ENCODE measurements around the gene SYT9.

The SYT9 gene

DNA sequence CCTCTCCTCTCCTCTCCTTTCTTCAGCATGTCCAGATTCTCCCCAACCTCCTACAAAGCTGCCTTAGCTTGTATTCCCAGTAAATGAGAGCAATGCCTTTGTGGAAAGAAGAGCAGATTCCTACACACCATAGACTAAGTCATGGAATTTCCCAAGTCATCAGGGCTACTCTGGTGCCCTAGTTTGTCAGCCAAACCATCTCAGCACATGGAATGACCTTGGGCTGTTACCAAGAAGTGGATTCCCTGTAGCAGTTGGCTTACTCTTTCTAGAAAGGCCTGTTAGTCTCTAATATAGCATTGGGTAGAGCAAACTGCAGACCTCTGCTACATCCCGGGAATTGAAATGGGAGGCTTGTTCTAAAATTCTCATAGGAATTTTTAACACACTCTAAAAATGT is 124.7 kb downstream of the SYT9 start:
- Histone ChIP-seq H3K27me3 (ENCODE audit: control insufficient read depth, insufficient read depth, low read length, poor library complexity, severe bottlenecking) (no peaks in the 10 kb centered on the region), H3K4me1 (ENCODE audit: control insufficient read depth, insufficient read depth, low read length) (no peaks in the 10 kb centered on the region), H3K27ac (ENCODE audit: insufficient read depth, low read depth, low read length, poor library complexity, severe bottlenecking) (no peak overlapping the region), H3K4me3 (ENCODE audit: insufficient read depth, low read depth, low read length) (no peak overlapping the region), H3K9me3 (ENCODE audit: control insufficient read depth, low read length) (no peaks in the 10 kb centered on the region), H3K36me3 (ENCODE audit: control insufficient read depth, insufficient read depth, low read length) (no peaks in the 10 kb centered on the region)
- 100% methylated on average over 1 of the region's 1 CpG; no CpG with 5 or more reads in 1 of the 2 experiments for WGBS, 2 experiments

DNA sequence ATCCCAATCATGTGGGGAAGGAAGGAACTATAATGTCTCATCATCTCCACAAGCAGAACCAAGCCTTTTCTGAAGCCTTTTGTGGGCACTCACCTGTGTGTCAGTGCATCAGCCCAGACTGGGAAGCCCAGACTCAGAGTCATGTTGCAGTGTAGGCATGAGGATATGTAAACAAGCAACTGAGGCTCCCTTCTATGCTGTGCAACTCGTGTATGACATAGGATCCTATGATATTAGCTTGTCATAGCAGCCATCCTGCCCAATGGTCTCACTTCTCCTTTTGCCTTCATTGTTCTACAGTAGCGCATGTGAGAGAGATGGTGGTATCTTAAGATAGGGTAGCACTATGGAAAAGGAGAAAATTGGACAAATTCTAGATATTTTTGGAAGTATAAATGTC is 130.2 kb downstream of the SYT9 start:
- WGBS, 2 experiments: 85 to 87% methylated on average over 2 of the region's 2 CpGs
- H3K27ac ChIP-seq (ENCODE audit: insufficient read depth, low read depth, low read length, poor library complexity, severe bottlenecking): no peak overlapping the region
- no peaks in the 10 kb centered on the region for H3K36me3 ChIP-seq (ENCODE audit: control insufficient read depth, insufficient read depth, low read length)
- H3K9me3 ChIP-seq (ENCODE audit: control insufficient read depth, low read length): no peaks in the 10 kb centered on the region
- H3K4me3 ChIP-seq (ENCODE audit: insufficient read depth, low read depth, low read length): no peak overlapping the region
- H3K27me3 ChIP-seq (ENCODE audit: control insufficient read depth, insufficient read depth, low read length, poor library complexity, severe bottlenecking): no peaks in the 10 kb centered on the region
- H3K4me1 ChIP-seq (ENCODE audit: control insufficient read depth, insufficient read depth, low read length): no peaks in the 10 kb centered on the region

DNA sequence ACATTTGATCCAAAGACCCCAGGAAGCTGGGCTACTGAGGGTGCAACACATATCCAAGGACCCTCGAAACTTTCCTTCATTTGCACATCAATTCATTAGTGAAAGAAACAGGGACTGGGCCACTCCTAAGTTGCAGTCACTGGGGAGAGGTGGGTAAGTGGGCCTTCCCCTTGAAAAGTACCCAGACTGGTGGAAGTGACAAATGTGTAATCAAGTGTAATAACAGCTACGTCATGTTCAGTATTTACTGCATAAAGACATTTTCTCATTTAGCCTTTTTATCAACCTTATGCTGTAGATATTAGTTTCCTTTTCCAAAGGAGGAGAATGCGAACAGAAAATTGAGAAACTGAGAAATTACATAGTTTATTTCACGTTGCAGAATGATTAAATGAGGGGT is 131.7 kb downstream of the SYT9 start:
- Histone ChIP-seq H3K9me3 (ENCODE audit: control insufficient read depth, low read length) (no peaks in the 10 kb centered on the region), H3K4me3 (ENCODE audit: insufficient read depth, low read depth, low read length) (no peak overlapping the region), H3K4me1 (ENCODE audit: control insufficient read depth, insufficient read depth, low read length) (no peaks in the 10 kb centered on the region), H3K27ac (ENCODE audit: insufficient read depth, low read depth, low read length, poor library complexity, severe bottlenecking) (no peak overlapping the region), H3K27me3 (ENCODE audit: control insufficient read depth, insufficient read depth, low read length, poor library complexity, severe bottlenecking) (no peaks in the 10 kb centered on the region), H3K36me3 (ENCODE audit: control insufficient read depth, insufficient read depth, low read length) (no peaks in the 10 kb centered on the region)
- WGBS, 2 experiments: 88 to 97% methylated on average over 3 to 4 of the region's 4 CpGs

DNA sequence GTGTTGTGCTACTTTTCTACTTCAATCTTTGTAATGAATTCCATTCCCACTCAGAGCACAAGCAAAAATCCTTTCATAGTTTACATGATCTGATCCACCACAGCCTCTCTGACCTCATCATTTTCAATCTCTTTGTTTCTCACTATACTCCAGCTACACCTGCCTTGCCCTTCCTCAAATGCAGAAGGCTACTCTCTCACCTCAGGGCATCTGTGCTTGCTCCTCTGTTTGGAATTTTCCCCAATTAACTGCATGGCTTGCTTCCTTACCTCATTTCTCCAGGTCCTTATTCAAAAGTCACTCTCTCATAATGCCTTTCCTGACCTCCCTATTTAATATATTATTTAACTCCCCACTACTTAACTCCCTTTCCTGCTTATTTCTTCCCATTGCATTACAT is 133.0 kb downstream of the SYT9 start:
- no peaks in the 10 kb centered on the region for H3K27me3 ChIP-seq (ENCODE audit: control insufficient read depth, insufficient read depth, low read length, poor library complexity, severe bottlenecking)
- H3K4me1 ChIP-seq (ENCODE audit: control insufficient read depth, insufficient read depth, low read length): no peaks in the 10 kb centered on the region
- H3K4me3 ChIP-seq (ENCODE audit: insufficient read depth, low read depth, low read length): no peak overlapping the region
- H3K9me3 ChIP-seq (ENCODE audit: control insufficient read depth, low read length): no peaks in the 10 kb centered on the region
- no peaks in the 10 kb centered on the region for H3K36me3 ChIP-seq (ENCODE audit: control insufficient read depth, insufficient read depth, low read length)
- no peak overlapping the region for H3K27ac ChIP-seq (ENCODE audit: insufficient read depth, low read depth, low read length, poor library complexity, severe bottlenecking)

DNA sequence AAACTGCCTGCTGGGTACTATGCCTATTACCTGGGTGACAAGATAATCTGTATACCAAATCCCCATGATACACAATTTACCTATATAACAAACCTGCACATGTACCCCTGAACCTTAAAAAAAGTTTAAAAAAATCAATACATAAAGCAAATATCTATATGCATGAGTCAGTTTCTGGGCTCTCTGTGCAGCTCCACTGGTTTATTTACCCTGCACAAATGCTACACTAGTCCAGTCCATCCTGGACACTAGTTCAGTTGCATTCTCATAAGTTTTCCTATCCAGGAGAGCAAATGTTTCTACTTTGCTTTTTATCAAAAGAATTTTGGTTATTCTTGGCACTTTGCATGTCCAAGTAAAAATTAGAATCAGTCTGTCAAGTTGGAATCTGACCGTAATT is 133.8 kb downstream of the SYT9 start:
- H3K27me3 ChIP-seq (ENCODE audit: control insufficient read depth, insufficient read depth, low read length, poor library complexity, severe bottlenecking): no peaks in the 10 kb centered on the region
- no peaks in the 10 kb centered on the region for H3K4me1 ChIP-seq (ENCODE audit: control insufficient read depth, insufficient read depth, low read length)
- no peak overlapping the region for H3K27ac ChIP-seq (ENCODE audit: insufficient read depth, low read depth, low read length, poor library complexity, severe bottlenecking)
- H3K36me3 ChIP-seq (ENCODE audit: control insufficient read depth, insufficient read depth, low read length): no peaks in the 10 kb centered on the region
- 92% methylated on average over 1 of the region's 1 CpG; no CpG with 5 or more reads in 1 of the 2 experiments for WGBS, 2 experiments
- H3K9me3 ChIP-seq (ENCODE audit: control insufficient read depth, low read length): no peaks in the 10 kb centered on the region
- H3K4me3 ChIP-seq (ENCODE audit: insufficient read depth, low read depth, low read length): no peak overlapping the region

DNA sequence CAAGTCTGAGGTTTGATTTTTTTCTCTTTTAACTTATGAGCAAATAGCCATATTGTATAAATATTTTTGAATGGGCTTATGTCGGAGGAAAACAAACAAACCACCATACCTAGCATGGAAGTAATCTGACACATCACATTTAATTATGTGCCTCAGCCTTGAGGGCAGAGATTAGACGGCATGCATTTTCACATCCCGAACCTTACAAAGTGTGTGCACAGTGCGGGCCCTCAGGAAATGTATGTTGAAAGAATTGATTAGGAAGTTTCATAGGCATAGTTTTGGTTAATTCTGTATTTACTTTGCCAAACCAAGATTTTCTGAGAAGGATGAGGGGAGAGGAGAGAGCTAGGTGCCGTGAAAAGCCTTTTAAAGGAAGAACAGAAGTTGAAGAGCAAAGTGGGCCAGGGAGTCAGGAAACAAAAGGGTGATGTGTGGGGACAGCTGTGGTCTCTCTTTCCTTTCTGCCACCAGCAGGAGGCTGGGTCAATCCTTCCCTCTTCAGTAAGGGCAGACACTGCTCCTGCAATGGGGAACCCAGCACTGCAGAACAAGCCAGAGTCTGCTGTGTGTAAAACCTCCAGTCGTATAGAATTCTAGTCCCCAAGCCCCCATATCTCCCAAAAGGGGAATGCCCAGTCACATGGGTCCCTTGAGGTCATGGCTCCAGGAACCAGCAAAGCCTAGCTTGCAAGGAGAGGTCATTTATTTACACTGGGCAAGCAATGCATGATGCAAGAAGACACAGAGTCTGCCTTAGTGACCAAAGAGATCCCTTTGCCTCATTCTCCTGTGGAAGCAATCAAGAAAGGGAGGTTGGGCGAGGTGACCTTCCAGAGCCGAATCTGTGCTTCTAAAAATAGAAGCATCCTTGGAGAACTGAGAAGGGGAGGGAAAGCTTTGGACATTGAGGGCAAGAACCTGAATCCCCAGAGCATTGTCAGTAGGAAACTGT is 162.5 kb downstream of the SYT9 start:
- H3K4me1 ChIP-seq (ENCODE audit: control insufficient read depth, insufficient read depth, low read length): peaks cover 14% of the 10 kb centered on the region
- no peaks in the 10 kb centered on the region for H3K36me3 ChIP-seq (ENCODE audit: control insufficient read depth, insufficient read depth, low read length)
- no peaks in the 10 kb centered on the region for H3K9me3 ChIP-seq (ENCODE audit: control insufficient read depth, low read length)
- WGBS, 2 experiments: 89 to 95% methylated on average over 7 of the region's 8 CpGs
- H3K27ac ChIP-seq (ENCODE audit: insufficient read depth, low read depth, low read length, poor library complexity, severe bottlenecking): no peak overlapping the region
- no peaks in the 10 kb centered on the region for H3K27me3 ChIP-seq (ENCODE audit: control insufficient read depth, insufficient read depth, low read length, poor library complexity, severe bottlenecking)
- H3K4me3 ChIP-seq (ENCODE audit: insufficient read depth, low read depth, low read length): no peak overlapping the region

DNA sequence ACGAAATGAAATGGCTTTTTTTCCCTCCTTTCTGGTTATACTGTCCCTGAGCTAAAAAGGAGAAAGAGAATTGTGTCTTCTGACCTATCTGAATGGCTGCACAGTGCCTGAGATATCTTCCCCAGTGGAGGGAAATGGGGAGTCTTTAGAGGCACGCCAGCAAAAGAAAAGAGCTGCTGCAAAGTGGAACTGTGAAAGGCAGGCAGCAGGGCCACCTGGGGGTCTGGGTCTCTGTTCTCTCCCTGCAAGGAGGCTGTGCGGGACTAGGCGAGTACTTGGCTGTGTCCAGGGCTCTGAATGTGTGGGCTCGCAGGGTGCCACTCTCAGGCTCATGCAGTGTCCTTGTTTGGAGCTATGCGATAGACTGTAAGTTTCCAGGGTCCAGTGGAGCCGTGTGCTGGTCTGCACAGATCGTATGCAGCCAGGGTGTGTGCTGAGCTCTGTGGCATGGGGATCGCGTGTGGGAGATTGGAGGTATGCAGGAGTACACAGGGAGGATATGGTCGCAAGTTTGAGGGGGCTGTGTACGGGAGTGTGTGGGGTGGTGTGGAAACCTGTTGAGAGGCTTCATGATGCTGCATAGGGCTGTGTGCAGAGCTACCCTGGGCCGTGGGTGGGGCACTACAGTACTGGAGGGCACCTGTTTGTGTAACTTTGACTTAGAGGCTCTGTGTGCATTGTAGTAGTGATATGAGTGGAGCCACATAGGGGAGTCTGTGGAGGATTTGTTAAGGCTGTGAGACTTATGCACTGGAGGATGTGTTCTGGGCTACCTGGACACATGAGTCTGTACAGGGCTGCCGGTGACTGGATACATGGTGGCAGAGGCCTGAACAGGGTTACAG is 163.5 kb downstream of the SYT9 start:
- Histone ChIP-seq H3K36me3 (ENCODE audit: control insufficient read depth, insufficient read depth, low read length) (no peaks in the 10 kb centered on the region), H3K4me3 (ENCODE audit: insufficient read depth, low read depth, low read length) (no peak overlapping the region), H3K27me3 (ENCODE audit: control insufficient read depth, insufficient read depth, low read length, poor library complexity, severe bottlenecking) (no peaks in the 10 kb centered on the region), H3K27ac (ENCODE audit: insufficient read depth, low read depth, low read length, poor library complexity, severe bottlenecking) (no peak overlapping the region), H3K9me3 (ENCODE audit: control insufficient read depth, low read length) (no peaks in the 10 kb centered on the region), H3K4me1 (ENCODE audit: control insufficient read depth, insufficient read depth, low read length) (peaks cover 14% of the 10 kb centered on the region)
- 78 to 80% methylated on average over 14 of the region's 14 CpGs for WGBS, 2 experiments

DNA sequence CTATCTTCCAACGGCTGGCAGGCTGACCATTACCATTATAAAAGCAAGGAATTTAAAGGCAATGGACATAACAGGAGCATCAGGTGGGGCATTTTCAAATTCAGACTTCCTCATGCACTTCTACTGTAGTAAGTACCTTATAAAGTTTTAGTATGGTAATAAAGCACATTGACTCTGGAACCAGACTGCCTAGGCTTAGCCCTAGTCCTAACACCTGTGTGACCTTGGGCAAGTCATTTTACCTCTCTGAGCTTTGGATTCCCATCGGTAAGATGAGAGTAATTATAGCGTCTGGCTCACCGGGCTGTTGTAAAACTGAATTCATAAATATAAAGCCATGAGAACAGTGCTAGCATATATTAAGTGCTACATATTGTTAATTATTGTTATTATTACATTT is 164.4 kb downstream of the SYT9 start:
- no peaks in the 10 kb centered on the region for H3K36me3 ChIP-seq (ENCODE audit: control insufficient read depth, insufficient read depth, low read length)
- H3K4me1 ChIP-seq (ENCODE audit: control insufficient read depth, insufficient read depth, low read length): peaks cover 14% of the 10 kb centered on the region
- H3K27me3 ChIP-seq (ENCODE audit: control insufficient read depth, insufficient read depth, low read length, poor library complexity, severe bottlenecking): no peaks in the 10 kb centered on the region
- WGBS, 2 experiments: 49 to 55% methylated on average over 2 to 4 of the region's 4 CpGs
- no peak overlapping the region for H3K27ac ChIP-seq (ENCODE audit: insufficient read depth, low read depth, low read length, poor library complexity, severe bottlenecking)
- no peaks in the 10 kb centered on the region for H3K9me3 ChIP-seq (ENCODE audit: control insufficient read depth, low read length)
- no peak overlapping the region for H3K4me3 ChIP-seq (ENCODE audit: insufficient read depth, low read depth, low read length)

DNA sequence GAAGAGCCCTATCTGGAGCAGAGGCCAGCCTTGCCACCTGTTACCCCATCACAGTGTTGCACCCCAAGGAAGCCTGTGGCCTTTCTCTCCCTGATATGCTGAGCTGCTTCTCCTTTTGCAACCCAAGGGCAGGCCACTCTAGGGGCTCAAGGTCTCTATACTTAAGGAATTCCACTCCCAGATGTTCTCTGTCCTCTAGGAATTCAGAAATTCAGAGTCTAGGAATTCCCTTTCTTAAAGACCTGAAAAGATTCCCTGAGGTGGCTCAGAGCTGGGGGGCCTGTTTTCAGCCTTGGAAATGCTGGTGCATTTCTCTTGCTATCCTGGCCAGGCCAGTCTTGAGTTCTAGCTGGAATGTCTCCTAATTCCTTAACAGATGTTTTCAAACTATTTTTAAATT is 165.6 kb downstream of the SYT9 start:
- Histone ChIP-seq H3K9me3 (ENCODE audit: control insufficient read depth, low read length) (no peaks in the 10 kb centered on the region), H3K27ac (ENCODE audit: insufficient read depth, low read depth, low read length, poor library complexity, severe bottlenecking) (no peak overlapping the region), H3K4me3 (ENCODE audit: insufficient read depth, low read depth, low read length) (no peak overlapping the region), H3K27me3 (ENCODE audit: control insufficient read depth, insufficient read depth, low read length, poor library complexity, severe bottlenecking) (no peaks in the 10 kb centered on the region), H3K36me3 (ENCODE audit: control insufficient read depth, insufficient read depth, low read length) (no peaks in the 10 kb centered on the region), H3K4me1 (ENCODE audit: control insufficient read depth, insufficient read depth, low read length) (peaks cover 14% of the 10 kb centered on the region)

DNA sequence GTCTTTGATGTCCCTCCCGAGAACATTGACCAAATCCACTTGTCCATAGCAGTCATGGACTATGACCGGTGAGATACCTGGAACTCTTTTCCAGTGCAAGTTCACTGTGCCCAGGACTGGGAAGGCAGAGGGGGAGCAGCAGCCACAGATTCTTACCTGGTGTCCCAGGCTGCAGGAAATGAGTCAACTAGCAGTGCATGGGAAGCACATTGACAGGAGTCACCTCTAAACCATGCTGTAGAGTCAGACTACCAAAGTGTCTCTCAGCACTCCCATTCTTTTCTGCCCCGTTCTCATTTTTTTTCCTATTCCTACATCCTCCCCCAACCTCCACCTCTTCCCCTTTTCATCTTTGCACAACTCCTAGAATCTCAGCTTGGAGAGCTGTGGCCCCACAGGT is 166.4 kb downstream of the SYT9 start:
- Histone ChIP-seq H3K27ac (ENCODE audit: insufficient read depth, low read depth, low read length, poor library complexity, severe bottlenecking) (no peak overlapping the region), H3K9me3 (ENCODE audit: control insufficient read depth, low read length) (no peaks in the 10 kb centered on the region), H3K36me3 (ENCODE audit: control insufficient read depth, insufficient read depth, low read length) (no peaks in the 10 kb centered on the region), H3K4me1 (ENCODE audit: control insufficient read depth, insufficient read depth, low read length) (peaks cover 14% of the 10 kb centered on the region), H3K4me3 (ENCODE audit: insufficient read depth, low read depth, low read length) (no peak overlapping the region), H3K27me3 (ENCODE audit: control insufficient read depth, insufficient read depth, low read length, poor library complexity, severe bottlenecking) (no peaks in the 10 kb centered on the region)
- 90 to 91% methylated on average over 3 of the region's 3 CpGs for WGBS, 2 experiments

All from ectodermal cell (in vitro differentiated cells).